ENCODE measurements around the gene POU6F2.
"Not testable (repeated sequence)": the region's sequence is repeated elsewhere in the genome, so short reads cannot be mapped to it uniquely, and the experiment has no call there.

Gene POU6F2

DNA sequence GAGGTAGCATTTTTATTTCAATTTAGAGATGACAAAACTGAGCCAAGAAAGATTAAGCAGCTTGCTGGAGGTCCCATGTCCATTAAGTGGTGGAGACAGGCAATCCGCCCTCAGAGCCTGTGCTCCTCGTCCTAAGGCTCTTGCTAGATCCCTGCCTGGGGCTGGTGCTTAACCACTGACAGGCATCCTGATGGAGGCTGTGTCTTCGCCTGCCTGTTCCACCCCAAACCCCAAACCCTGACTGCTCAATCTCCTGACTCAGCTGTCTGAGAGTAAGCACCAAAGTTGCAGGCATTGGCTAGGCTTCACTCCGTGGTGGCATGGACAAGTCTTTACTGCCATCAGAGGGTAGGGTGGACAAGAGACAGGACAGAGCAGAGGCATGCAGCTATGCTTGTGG, 209.4 kb downstream of the POU6F2 start:
- Histone ChIP-seq H3K4me3 (no peak overlapping the region), H3K27ac (no peak overlapping the region)
- TF ChIP-seq, protein P1, sequence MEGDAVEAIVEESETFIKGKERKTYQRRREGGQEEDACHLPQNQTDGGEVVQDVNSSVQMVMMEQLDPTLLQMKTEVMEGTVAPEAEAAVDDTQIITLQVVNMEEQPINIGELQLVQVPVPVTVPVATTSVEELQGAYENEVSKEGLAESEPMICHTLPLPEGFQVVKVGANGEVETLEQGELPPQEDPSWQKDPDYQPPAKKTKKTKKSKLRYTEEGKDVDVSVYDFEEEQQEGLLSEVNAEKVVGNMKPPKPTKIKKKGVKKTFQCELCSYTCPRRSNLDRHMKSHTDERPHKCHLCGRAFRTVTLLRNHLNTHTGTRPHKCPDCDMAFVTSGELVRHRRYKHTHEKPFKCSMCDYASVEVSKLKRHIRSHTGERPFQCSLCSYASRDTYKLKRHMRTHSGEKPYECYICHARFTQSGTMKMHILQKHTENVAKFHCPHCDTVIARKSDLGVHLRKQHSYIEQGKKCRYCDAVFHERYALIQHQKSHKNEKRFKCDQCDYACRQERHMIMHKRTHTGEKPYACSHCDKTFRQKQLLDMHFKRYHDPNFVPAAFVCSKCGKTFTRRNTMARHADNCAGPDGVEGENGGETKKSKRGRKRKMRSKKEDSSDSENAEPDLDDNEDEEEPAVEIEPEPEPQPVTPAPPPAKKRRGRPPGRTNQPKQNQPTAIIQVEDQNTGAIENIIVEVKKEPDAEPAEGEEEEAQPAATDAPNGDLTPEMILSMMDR (IDR thresholded peaks at IDR 0.05): no peak
- no peak for DNase-seq (ENCODE audit: low spot score)

DNA sequence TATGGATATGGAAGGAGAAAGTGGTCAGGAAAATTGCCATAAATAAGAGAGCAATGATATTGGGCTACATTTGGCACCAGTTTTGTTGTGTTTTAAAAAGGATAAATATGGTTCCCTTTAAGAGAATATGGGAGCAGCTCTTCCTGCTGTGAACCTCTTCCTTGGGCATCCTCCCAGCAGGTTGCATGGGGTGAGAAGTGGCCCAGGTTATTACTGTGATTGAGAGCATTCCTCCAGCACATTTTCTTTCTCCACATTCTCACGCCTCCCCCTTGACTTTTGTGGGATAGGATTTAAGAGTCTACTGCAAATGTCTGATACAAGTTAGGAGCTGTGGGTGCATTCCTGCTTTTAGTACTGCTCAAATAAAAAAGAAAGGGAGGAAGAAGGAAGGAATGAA, 214.8 kb downstream of the POU6F2 start:
- TF ChIP-seq, protein P1 (IDR thresholded peaks at IDR 0.05): no peak
- Histone ChIP-seq H3K27ac (no peak overlapping the region), H3K4me3 (no peak overlapping the region)
- no peak for DNase-seq (ENCODE audit: low spot score)

DNA sequence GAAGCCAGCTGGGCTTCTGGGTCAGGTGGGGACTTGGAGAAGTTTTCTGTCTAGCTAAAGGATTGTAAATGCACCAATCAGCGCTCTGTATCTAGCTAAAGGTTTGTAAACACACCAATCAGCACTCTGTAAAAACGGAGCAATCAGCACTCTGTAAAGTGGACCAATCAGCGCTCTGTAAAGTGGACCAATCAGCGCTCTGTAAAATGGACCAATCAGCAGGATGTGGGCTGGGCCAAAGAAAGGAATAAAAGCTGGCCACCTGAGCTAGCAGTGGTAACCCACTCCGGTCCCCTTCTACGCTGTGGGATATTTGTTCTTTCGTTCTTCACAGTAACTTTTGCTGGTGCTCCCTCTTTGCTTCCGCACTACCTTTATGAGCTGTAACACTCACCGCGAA, 216.7 kb downstream of the POU6F2 start:
- not testable (repeated sequence) for H3K4me3 ChIP-seq; DNase-seq (ENCODE audit: low spot score); H3K27ac ChIP-seq

DNA sequence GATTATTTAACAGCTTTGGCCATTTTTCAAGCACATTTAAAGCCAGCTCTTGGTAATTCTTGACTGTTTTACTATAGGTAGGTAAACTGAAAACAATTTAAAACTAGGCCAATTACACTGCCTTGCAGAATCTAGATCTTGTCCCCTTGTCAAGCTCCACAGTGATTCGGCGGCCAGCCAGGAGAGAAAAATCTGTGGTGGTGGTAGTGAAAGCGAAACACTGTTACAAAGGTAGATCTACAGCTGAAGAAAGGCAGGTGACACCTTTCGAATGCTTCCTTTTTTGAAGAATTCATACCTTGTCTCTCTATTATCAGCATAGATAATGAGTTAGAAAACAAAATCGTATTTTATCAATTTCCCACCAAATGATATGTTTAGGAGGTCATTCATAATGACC, 218.3 kb downstream of the POU6F2 start:
- TF ChIP-seq, protein P1 (IDR thresholded peaks at IDR 0.05): no peak
- no peak for DNase-seq (ENCODE audit: low spot score)
- H3K4me3 ChIP-seq: no peak overlapping the region
- no peak overlapping the region for H3K27ac ChIP-seq

DNA sequence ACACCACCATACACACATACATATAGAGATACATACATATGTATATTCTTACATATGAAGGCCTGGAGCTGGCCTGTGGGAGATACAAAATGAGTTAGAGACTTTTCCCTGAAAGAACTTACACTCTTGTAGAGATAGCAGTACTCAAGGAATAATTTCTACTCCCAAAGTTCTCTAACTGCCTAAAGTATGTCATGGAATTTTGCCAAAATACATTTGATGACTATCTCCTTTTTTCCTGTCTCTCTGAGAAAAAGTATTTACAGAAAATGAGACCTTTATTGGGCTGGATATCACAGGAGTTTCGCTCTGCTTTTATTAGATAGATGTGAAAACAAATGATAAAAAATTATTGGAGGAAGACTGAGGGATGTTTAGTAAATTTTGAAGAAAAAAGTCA, 220.1 kb downstream of the POU6F2 start:
- no peak for DNase-seq (ENCODE audit: low spot score)
- TF ChIP-seq, protein P1 (IDR thresholded peaks at IDR 0.05): no peak
- H3K27ac ChIP-seq: no peak overlapping the region
- H3K4me3 ChIP-seq: no peak overlapping the region

DNA sequence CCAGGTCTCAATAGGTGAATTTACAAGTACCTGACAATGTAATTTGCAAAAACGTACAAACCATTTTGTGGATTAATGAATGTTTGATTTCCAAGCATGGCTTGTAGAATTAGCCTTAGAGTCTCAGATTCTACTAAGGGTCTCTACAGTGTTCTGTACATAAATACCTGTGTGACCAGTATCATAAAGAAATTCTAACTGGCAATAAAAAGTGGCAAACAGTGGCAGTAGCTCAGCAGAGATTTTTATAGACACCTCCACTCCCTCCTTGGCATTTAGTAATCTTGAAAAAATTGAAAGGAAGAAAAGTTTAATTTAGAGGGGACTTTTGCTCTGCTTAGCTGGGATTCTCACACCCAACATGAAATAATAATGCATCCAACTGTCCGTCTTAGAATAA, 220.8 kb downstream of the POU6F2 start:
- no peak overlapping the region for H3K4me3 ChIP-seq
- TF ChIP-seq, protein P1 (IDR thresholded peaks at IDR 0.05): no peak

DNA sequence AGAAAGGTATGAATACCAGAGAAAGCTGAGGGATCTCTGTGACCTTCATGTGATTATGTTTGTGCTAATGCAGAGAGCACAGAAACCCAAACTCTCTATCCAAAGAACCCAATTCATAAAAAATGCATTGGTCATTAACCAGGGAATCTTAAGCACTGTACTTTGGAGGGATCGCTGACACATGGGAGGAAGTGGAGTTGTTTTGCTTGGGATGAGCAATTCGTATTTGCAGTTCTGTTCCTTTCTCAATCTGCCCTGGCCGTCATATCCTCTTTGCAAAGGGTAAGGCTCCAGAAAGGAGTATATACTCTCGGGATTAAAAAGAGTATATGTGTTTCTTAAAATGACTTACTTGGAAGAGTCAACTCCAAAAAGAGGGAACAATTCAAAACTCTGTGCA, 221.3 kb downstream of the POU6F2 start:
- Histone ChIP-seq H3K27ac (no peak overlapping the region), H3K4me3 (no peak overlapping the region)
- no peak for DNase-seq (ENCODE audit: low spot score)
- TF ChIP-seq, protein P1 (IDR thresholded peaks at IDR 0.05): no peak

More for the DNA sequence above, 220.8 kb downstream of the POU6F2 start:
- no peak overlapping the region for H3K27ac ChIP-seq
- no peak for DNase-seq (ENCODE audit: low spot score)

DNA sequence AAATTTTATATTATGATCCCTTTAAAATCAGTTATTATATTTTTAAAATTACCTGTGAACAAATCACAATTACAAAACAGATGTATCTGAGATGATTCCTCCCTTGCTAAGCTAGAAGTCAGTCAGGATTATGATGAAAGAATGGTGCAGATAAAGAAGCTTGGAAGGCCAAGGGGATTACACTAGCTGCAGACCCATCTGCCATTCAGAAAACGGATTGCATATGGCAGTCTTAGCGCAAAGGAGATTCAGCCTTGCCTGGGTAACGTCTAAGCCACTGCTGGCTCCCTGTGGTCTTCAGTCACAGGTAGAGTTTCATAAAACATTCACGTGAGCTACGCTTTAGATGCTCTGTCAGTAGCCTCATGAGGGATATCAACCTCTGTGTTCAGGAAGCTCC, 222.2 kb downstream of the POU6F2 start:
- H3K4me3 ChIP-seq: no peak overlapping the region
- no peak for DNase-seq (ENCODE audit: low spot score)
- TF ChIP-seq, protein P1 (IDR thresholded peaks at IDR 0.05): no peak

More for the DNA sequence above, 222.2 kb downstream of the POU6F2 start:
- H3K27ac ChIP-seq: no peak overlapping the region

All from coronary artery (tissue), 2 donors.